ENCODE measurements around the gene OTOS. TPM values are rescaled to one million over a fixed set of nuclear protein-coding genes. Genes with fewer than 3 reads are reported as not detected.

OTOS gene
- total RNA-seq, 2 experiments from 2014 or later = not detected

GRCh38 chr2:240142256-240142775, 1.9 kb upstream of the OTOS start:
- BruUV-seq (replicated peaks) = no TSS peak
- Histone ChIP-seq H3K4me1 (ENCODE audit: insufficient read depth, low read length, poor library complexity, severe bottlenecking) (no peaks in the 10 kb centered on the region), H3K4me3 (ENCODE audit: low read depth, low read length, poor library complexity, severe bottlenecking) (no peak overlapping the region), H3K27ac (ENCODE audit: low read depth, low read length, poor library complexity, severe bottlenecking) (no peak overlapping the region), H3K9me3 (ENCODE audit: low read length) (no peaks in the 10 kb centered on the region), H3K9me2 (ENCODE audit: insufficient read depth, low read length) (no peaks in the 10 kb centered on the region), H3K79me2 (ENCODE audit: insufficient read depth, low read depth, low read length) (no peaks in the 10 kb centered on the region), H3K36me3 (ENCODE audit: insufficient read depth, low read length) (no peaks in the 10 kb centered on the region), H4K20me1 (ENCODE audit: insufficient read depth, low read length) (no peaks in the 10 kb centered on the region; the same call in 1 of the 2 replicates), H3K4me2 (ENCODE audit: low read length) (no peak overlapping the region), H2AFZ (ENCODE audit: low read length) (no peak overlapping the region)
- ChIA-PET POLR2A (interaction anchor here (0.7 kb wide), 1 partner anchor 81 kb away, joined by 3 read pairs; no protein-coding TSS in a partner anchor), CTCF (ENCODE audit: unreplicated experiment) (interaction anchor here (0.9 kb wide), 1 partner anchor 81 kb away, joined by 3 read pairs; no protein-coding TSS in a partner anchor)
- intact Hi-C loops (cut with micrococcal nuclease; ENCODE audit: unreplicated experiment) = loop anchor here (10.0 kb wide), 1 partner anchor 1108 kb away; no protein-coding TSS in a partner anchor
- no peak for DNase-seq (ENCODE audit: low spot score)
- TF ChIP-seq EZH2phosphoT487 (IDR thresholded peaks at IDR 0.05; ENCODE audit: borderline replicate concordance, low read depth, low read length) (no peak), CTCF (conservative IDR thresholded peaks at IDR 0.05; ENCODE audit: low read length) (no peak)

- H3K79me2 ChIP-seq (ENCODE audit: insufficient read depth, low read depth, low read length) = no peaks in the 10 kb centered on the region
- H3K4me2 ChIP-seq (ENCODE audit: low read length) = no peak overlapping the region
- H2AFZ ChIP-seq (ENCODE audit: low read length) = no peak overlapping the region
- H3K36me3 ChIP-seq (ENCODE audit: insufficient read depth, low read length) = no peaks in the 10 kb centered on the region
- no peak for DNase-seq (ENCODE audit: low spot score)
- intact Hi-C loops (cut with micrococcal nuclease; ENCODE audit: unreplicated experiment) = loop anchor here (10.0 kb wide), 1 partner anchor 1107 kb away; no protein-coding TSS in a partner anchor
- H4K20me1 ChIP-seq (ENCODE audit: insufficient read depth, low read length) = no peaks in the 10 kb centered on the region; the same call in 1 of the 2 replicates
- no peak overlapping the region for H3K4me3 ChIP-seq (ENCODE audit: low read depth, low read length, poor library complexity, severe bottlenecking)
- no peaks in the 10 kb centered on the region for H3K9me2 ChIP-seq (ENCODE audit: insufficient read depth, low read length)
- H3K27ac ChIP-seq (ENCODE audit: low read depth, low read length, poor library complexity, severe bottlenecking) = no peak overlapping the region
- TF ChIP-seq EZH2phosphoT487 (IDR thresholded peaks at IDR 0.05; ENCODE audit: borderline replicate concordance, low read depth, low read length) = no peak
- CTCF ChIA-PET (ENCODE audit: unreplicated experiment) = interaction anchor here (0.6 to 0.9 kb wide), 2 partner anchors 37 to 80 kb away, joined by 3 read pairs; no protein-coding TSS in a partner anchor
- no TSS peak for BruUV-seq (replicated peaks)
- H3K9me3 ChIP-seq (ENCODE audit: low read length) = no peaks in the 10 kb centered on the region
- POLR2A ChIA-PET = interaction anchor here (0.6 to 0.7 kb wide), 2 partner anchors 54 to 80 kb away, joined by 3 to 4 read pairs; no protein-coding TSS in a partner anchor
- H3K4me1 ChIP-seq (ENCODE audit: insufficient read depth, low read length, poor library complexity, severe bottlenecking) = peaks cover 3% of the 10 kb centered on the region
These were observed 1.3 kb upstream of the OTOS start for GRCh38 chr2:240141736-240142135.

- POLR2A ChIA-PET = interaction anchor here (0.5 kb wide), 1 partner anchor 115 kb away, joined by 3 read pairs; no protein-coding TSS in a partner anchor
- Histone ChIP-seq H3K36me3 (ENCODE audit: insufficient read depth, low read length) (no peaks in the 10 kb centered on the region), H2AFZ (ENCODE audit: low read length) (no peak overlapping the region), H3K27ac (ENCODE audit: low read depth, low read length, poor library complexity, severe bottlenecking) (no peak overlapping the region), H3K9me2 (ENCODE audit: insufficient read depth, low read length) (no peaks in the 10 kb centered on the region), H3K4me3 (ENCODE audit: low read depth, low read length, poor library complexity, severe bottlenecking) (no peak overlapping the region), H4K20me1 (ENCODE audit: insufficient read depth, low read length) (no peaks in the 10 kb centered on the region; the same call in 1 of the 2 replicates), H3K4me2 (ENCODE audit: low read length) (no peak overlapping the region), H3K79me2 (ENCODE audit: insufficient read depth, low read depth, low read length) (no peaks in the 10 kb centered on the region), H3K4me1 (ENCODE audit: insufficient read depth, low read length, poor library complexity, severe bottlenecking) (peaks cover 6% of the 10 kb centered on the region), H3K9me3 (ENCODE audit: low read length) (no peaks in the 10 kb centered on the region)
- no peak for DNase-seq (ENCODE audit: low spot score)
- intact Hi-C loops (cut with micrococcal nuclease; ENCODE audit: unreplicated experiment) = loop anchor here (10.0 kb wide), 1 partner anchor 1106 kb away; no protein-coding TSS in a partner anchor
- BruUV-seq (replicated peaks) = no TSS peak
- CTCF ChIA-PET (ENCODE audit: unreplicated experiment) = no interaction called here
- TF ChIP-seq EZH2phosphoT487 (IDR thresholded peaks at IDR 0.05; ENCODE audit: borderline replicate concordance, low read depth, low read length) (no peak), CTCF (conservative IDR thresholded peaks at IDR 0.05; ENCODE audit: low read length) (no peak)
These were observed 462 bp upstream of the OTOS start for GRCh38 chr2:240140920-240141319.
